HG03280 (cell line): Measurements from ENCODE around the gene TUBA3D.
"Not testable (repeated sequence)": the region's sequence is repeated elsewhere in the genome, so short reads cannot be mapped to it uniquely, and the experiment has no call there.

Source experiments
- ATAC-seq: cut with Tn5 transposase; IDR thresholded peaks from one replicate; pipeline ENCODE4 v1.9.1; 2021; ENCODE audit warnings: mild to moderate bottlenecking, moderate library complexity; ENCODE audit not compliant: unreplicated experiment

Gene TUBA3D

GRCh38 chr2:131483981-131484820, 8.3 kb downstream of the TUBA3D start:
- ATAC-seq: not testable (repeated sequence)

- not testable (repeated sequence) for ATAC-seq
These were observed 9.1 kb downstream of the TUBA3D start for GRCh38 chr2:131484906-131485460.

- not testable (repeated sequence) for ATAC-seq
These were observed 10.4 kb downstream of the TUBA3D start for GRCh38 chr2:131486201-131486902.

- ATAC-seq: no peak
These were observed 12.6 kb downstream of the TUBA3D start for GRCh38 chr2:131488306-131489205.

- ATAC-seq: not testable (repeated sequence)
These were observed 14.9 kb downstream of the TUBA3D start for GRCh38 chr2:131490616-131491468.

GRCh38 chr2:131491469-131491836, 15.5 kb downstream of the TUBA3D start:
- peak; percentile 0 for ATAC-seq

- peak; percentile 11 for ATAC-seq
These were observed 16.1 kb downstream of the TUBA3D start, which contains the start of gene MZT2A for GRCh38 chr2:131492015-131492417. TSS of gene MZT2A (minus strand) at chr2:131492397. CDS start at chr2:131492376, 21 bp downstream.

- peak; percentile 74 for ATAC-seq
These were observed 16.7 kb downstream of the TUBA3D start for GRCh38 chr2:131492418-131493198.

- peak; percentile 21 for ATAC-seq
These were observed 17.5 kb downstream of the TUBA3D start for GRCh38 chr2:131493199-131493968.

- ATAC-seq: not testable (repeated sequence)
These were observed 19.6 kb downstream of the TUBA3D start for GRCh38 chr2:131495506-131495905.

GRCh38 chr2:131498321-131498973, 22.5 kb downstream of the TUBA3D start:
- ATAC-seq: peak; percentile 91

GRCh38 chr2:131503587-131503986, 27.7 kb downstream of the TUBA3D start:
- not testable (repeated sequence) for ATAC-seq

- ATAC-seq: not testable (repeated sequence)
These were observed 28.3 kb downstream of the TUBA3D start for GRCh38 chr2:131504082-131504750.

- ATAC-seq: no peak
These were observed 33.7 kb downstream of the TUBA3D start for GRCh38 chr2:131509615-131510014.

- not testable (repeated sequence) for ATAC-seq
These were observed 35.5 kb downstream of the TUBA3D start for GRCh38 chr2:131511291-131511968.
